Adipose tissue (tissue), 3 donors: ENCODE measurements around the gene ELP5. TPM values are rescaled to one million over a fixed set of nuclear protein-coding genes. Genes with fewer than 3 reads are reported as not detected.

Experiments
- H3K27ac ChIP-seq: one replicate; pipeline ENCODE4 v1.5.1; 2013; ENCODE audit warnings: low read depth, low read length
- WGBS, 3 donors: extraction: QIAGEN DNeasy Blood & Tissue Kit; methylation state at CpG; one replicate each; pipeline ENCODE4 v1.1.7; 2013; 5-methylcytosine and 5-hydroxymethylcytosine counted together
- polyA plus RNA-seq, 3 donors: library from polyadenylated mRNA; stranded (reverse); fragments of 200-250 nt; gene quantifications; one replicate each; pipeline ENCODE4 v1.2.3, GENCODE V29; 2013
- donor health status: healthy with polysubstance abuse.
- donor health status: Bipolar disorder and iron deficiency.
- donor health status: healthy.

ELP5 gene
- polyA plus RNA-seq, 3 donors, result 19.0 to 64.1 (median 40.3) TPM

- H3K27ac ChIP-seq, result no peak overlapping the region
- WGBS, 3 donors, result 6 to 11% (median 11%) methylated on average over 26 of the region's 26 CpGs
Measured at GRCh38 chr17:7262935-7263800, 11.2 kb downstream of the ELP5 start.

GRCh38 chr17:7263801-7264078 is 11.7 kb downstream of the ELP5 start:
- no peak overlapping the region for H3K27ac ChIP-seq

DNA sequence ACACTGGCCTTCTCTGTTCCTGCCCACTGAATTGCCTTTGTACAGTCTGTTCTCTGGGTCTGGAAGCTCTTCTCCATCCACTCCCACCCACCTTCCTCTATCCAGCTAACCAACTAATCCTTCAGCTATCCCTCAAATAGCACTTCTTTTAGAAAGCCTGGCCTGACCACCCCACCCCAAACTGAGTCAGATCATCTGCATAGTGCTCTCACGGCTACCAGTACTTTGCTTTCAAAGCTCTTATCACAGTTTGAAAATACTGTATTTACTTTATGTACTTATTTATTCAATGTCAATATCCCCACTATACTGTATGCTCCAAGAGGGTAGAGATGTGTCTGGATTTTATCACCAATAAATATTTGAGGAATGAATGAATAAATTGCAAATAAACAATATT is 14.8 kb downstream of the ELP5 start:
- H3K27ac ChIP-seq, result no peak overlapping the region
- WGBS, 3 donors, result 25 to 85% (median 71%) methylated on average over 1 of the region's 1 CpG

More at GRCh38 chr17:7263801-7264078, 11.7 kb downstream of the ELP5 start:
- 47 to 49% (median 49%) methylated on average over 4 of the region's 4 CpGs for WGBS, 3 donors

DNA sequence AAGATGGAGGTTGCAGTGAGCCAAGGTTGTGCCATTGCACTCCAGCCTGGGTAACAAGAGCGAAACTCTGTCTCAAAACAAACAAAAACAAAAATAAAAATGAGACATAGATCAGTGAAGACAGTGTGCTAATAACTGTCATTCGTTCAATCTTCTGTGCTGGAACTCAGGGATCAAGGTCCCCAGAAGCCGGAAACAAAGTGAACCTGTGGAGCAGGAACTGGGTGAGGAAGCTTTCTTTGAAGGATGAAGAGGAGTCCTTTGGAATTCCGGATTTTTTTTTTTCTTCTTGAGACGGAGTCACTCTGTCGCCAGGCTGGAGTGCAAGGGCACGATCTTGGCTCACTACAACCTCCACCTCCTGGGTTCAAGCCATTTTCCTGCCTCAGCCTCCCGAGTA is 27.4 kb downstream of the ELP5 start:
- no peak overlapping the region for H3K27ac ChIP-seq
- WGBS, 3 donors, result 80 to 90% (median 90%) methylated on average over 8 of the region's 8 CpGs

- peak overlapping the region; percentile 21 for H3K27ac ChIP-seq
- WGBS, 3 donors, result 0 to 1% (median 1%) methylated on average over 29 of the region's 29 CpGs
Measured at GRCh38 chr17:7280519-7281073, 28.6 kb downstream of the ELP5 start.

DNA sequence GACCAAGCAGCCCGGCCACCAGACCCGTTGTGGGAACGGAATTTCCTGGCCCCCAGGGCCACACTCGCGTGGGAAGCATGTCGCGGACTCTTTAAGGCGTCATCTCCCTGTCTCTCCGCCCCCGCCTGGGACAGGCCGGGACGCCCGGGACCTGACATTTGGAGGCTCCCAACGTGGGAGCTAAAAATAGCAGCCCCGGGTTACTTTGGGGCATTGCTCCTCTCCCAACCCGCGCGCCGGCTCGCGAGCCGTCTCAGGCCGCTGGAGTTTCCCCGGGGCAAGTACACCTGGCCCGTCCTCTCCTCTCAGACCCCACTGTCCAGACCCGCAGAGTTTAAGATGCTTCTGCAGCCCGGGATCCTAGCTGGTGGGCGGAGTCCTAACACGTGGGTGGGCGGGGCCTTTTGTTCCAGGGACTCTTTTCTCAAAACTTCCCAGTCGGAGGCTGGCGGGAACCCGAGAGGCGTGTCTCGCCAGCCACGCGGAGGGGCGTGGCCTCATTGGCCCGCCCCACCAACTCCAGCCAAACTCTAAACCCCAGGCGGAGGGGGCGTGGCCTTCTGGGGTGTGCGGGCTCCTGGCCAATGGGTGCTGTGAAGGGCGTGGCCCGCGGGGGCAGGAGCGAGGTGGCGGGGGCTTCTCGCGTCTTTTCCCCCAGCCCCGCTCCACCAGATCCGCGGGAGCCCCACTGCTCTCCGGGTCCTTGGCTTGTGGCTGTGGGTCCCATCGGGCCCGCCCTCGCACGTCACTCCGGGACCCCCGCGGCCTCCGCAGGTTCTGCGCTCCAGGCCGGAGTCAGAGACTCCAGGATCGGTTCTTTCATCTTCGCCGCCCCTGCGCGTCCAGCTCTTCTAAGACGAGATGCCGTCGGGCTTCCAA is 29.3 kb downstream of the ELP5 start, which contains the start of gene SLC2A4:
Gene SLC2A4, plus strand, starts transcription at position 645 of the 879 bp plus-strand sequence. Its CDS starts 217 bp downstream, at position 862.
- 0 to 1% (median 0%) methylated on average over 67 to 71 of the region's 71 CpGs for whole genome bisulfite sequencing, 3 donors
- H3K27ac ChIP-seq, result peak within 1 kb of the TSS; percentile 21

DNA sequence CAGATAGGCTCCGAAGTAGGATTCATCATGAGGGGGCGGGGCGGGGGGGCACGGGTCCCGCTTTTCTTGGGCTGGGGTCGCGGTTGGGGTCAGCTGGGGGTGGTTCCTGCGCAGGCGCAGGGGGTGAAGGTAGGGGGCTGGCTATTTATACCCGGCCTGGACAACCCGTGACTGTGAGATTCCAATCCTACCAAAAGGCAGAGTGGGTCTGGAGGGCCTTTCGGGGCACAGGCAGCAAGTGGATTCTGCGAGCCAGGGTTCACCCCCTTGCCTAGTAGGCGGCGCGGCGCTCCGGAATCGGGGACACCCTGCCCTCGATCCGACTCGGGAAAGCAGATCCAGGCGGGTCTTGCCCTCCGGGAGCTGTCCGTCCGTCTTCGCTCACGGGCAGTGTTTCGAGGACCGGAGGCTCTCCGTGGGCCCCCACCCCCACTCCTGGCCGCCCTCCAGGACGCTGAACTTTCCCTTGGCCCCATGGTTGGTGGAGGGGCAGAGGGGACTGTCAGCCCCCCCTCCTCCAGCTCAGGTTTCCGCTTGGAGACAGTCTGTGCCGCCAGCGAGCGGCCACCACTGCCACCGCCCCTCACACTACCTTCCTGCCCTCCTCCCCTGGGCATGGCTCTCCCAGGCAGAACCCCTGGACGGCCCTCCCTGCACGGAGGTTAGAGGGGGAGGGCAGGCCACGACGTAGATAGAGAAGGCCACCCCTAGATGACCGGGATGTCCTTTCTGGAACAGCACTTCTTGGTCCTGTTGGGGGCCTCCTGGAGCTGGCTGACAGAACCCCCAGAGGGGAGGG is 30.1 kb downstream of the ELP5 start:
- 3 to 5% (median 5%) methylated on average over 41 to 43 of the region's 43 CpGs for WGBS, 3 donors
- H3K27ac ChIP-seq, result no peak overlapping the region

GRCh38 chr17:7282752-7283321 is 30.8 kb downstream of the ELP5 start:
- no peak overlapping the region for H3K27ac ChIP-seq
- WGBS, 3 donors, result 45 to 54% (median 52%) methylated on average over 6 of the region's 6 CpGs

GRCh38 chr17:7283471-7284216 is 31.6 kb downstream of the ELP5 start:
- no peak overlapping the region for H3K27ac ChIP-seq
- WGBS, 3 donors, result 81 to 91% (median 82%) methylated on average over 18 of the region's 18 CpGs

DNA sequence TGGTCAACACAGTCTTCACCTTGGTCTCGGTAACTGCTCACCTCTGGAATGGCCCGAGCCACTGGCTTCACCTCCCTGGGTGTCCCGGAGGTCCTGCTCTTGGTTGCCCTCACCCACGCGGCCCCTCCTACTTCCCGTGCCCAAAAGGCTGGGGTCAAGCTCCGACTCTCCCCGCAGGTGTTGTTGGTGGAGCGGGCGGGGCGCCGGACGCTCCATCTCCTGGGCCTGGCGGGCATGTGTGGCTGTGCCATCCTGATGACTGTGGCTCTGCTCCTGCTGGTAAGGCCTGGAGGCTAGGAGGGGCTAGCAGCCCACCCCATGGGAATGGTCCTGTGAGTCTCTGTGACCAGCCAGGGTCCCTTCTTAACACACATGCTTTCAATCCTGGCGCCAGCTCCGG is 32.9 kb downstream of the ELP5 start:
- WGBS, 3 donors, result 90 to 93% (median 91%) methylated on average over 16 of the region's 16 CpGs
- H3K27ac ChIP-seq, result no peak overlapping the region

DNA sequence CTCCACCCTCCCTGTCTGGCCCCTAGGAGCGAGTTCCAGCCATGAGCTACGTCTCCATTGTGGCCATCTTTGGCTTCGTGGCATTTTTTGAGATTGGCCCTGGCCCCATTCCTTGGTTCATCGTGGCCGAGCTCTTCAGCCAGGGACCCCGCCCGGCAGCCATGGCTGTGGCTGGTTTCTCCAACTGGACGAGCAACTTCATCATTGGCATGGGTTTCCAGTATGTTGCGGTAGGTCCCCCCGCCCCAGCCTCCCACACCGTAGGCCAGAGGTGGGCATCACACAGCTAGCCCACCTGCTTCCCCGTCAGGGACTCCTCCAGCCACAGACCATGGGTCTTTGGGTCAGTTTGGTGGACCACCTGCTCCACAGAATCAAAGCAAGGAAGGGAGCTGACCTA is 33.7 kb downstream of the ELP5 start:
- 86 to 92% (median 91%) methylated on average over 12 of the region's 12 CpGs for WGBS, 3 donors
- H3K27ac ChIP-seq, result no peak overlapping the region

- WGBS, 3 donors, result 87 to 94% (median 90%) methylated on average over 16 to 18 of the region's 18 CpGs
- no peak overlapping the region for H3K27ac ChIP-seq
Measured at GRCh38 chr17:7289256-7290032, 37.4 kb downstream of the ELP5 start.

DNA sequence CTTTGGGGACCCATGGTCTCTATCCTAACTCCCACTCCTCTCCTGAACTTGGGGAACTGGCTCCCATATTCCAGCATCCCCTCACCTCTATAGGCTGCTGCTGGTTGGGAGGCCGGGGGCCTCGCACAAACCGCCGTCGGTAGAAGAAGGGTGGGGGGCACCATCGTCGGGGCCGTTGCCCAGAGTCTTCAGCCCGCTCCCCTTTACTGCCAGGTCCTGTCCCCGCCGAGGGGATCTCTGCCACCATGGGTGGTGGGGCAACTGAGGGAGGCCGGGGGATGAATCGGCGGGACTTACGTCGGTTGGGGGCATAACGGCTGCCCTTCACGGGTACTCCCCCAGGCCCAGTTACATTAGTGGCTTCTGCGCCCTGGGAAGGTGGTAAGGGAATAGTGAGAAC is 38.2 kb downstream of the ELP5 start:
- 92 to 93% (median 93%) methylated on average over 19 of the region's 19 CpGs for WGBS, 3 donors
- no peak overlapping the region for H3K27ac ChIP-seq

GRCh38 chr17:7290685-7291084 is 38.7 kb downstream of the ELP5 start:
- H3K27ac ChIP-seq, result no peak overlapping the region

DNA sequence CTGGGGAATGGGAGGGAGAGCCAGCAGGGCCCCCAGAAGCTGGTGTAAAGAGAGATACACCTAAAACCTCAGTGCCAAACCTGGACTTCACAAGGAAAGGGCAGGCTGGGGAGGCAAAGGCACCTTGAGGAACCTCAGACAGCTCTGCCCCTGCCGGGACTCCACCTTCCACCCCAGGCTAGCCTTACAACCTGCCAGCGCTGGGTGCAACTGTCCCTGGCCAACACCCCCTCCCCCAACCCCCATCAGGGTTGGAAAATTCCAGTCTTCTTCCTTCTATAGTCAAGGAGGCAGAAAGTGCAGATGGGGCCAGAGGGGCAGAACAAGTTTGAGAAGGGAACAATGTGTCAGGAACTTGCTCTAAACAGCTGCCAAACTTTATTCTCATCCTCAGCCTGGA is 40.2 kb downstream of the ELP5 start:
- 73 to 86% (median 76%) methylated on average over 2 of the region's 2 CpGs for WGBS, 3 donors
- H3K27ac ChIP-seq, result no peak overlapping the region

More at GRCh38 chr17:7290685-7291084, 38.7 kb downstream of the ELP5 start:
- WGBS, 3 donors, result 66 to 84% (median 79%) methylated on average over 11 of the region's 11 CpGs

- no peak overlapping the region for H3K27ac ChIP-seq
- WGBS, 3 donors, result 24 to 54% (median 30%) methylated on average over 6 of the region's 6 CpGs
Measured at GRCh38 chr17:7292729-7293128, 40.7 kb downstream of the ELP5 start.

DNA sequence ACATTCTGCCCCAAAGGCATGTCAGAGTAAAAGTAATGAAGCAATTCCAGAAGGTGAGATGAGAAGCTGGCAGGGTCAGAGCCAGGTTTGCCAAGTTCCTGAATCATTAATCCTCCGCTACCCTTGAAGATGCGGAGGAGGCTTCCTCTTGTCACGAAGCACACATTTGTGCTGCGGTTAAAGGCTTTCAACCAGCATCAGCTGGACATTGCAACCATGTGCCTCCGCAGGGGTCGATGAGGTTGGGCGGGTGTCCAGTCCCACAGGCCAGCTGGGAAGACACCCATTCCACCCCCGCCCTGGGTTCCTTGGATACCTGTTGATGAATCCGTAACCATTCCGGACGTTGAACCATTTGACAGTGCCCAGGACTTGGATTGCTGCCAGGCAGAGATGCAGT is 41.1 kb downstream of the ELP5 start:
- WGBS, 3 donors, result 57 to 75% (median 63%) methylated on average over 11 of the region's 11 CpGs

More for the DNA sequence above, 41.1 kb downstream of the ELP5 start:
- H3K27ac ChIP-seq, result no peak overlapping the region
